Stomach (tissue), 4 donors: Measurements from ENCODE around the gene ATG12.
"Not testable (repeated sequence)": the region's sequence is repeated elsewhere in the genome, so short reads cannot be mapped to it uniquely, and the experiment has no call there.

Experiments used
- CTCF ChIP-seq, 7 experiments: fragments of 450-650 bp in 4 of 7; fragments of 200-600 bp in 3 of 7; sonication (generic) in 3 of 7; IDR thresholded peaks; one replicate each; pipeline ENCODE4 v1.5.1; 2016 to 2019; ENCODE audit warnings: antibody characterized with exemption in 7 of 7, control low read depth in 2 of 7, mild to moderate bottlenecking in 1 of 7
- POLR2AphosphoS5 ChIP-seq, 3 donors: sonication (generic); formaldehyde crosslinking; IDR thresholded peaks; one replicate each; pipeline ENCODE4 v1.6.1; 2016; ENCODE audit warnings: antibody characterized with exemption in 3 of 3

- TF ChIP-seq CTCF, POLR2AphosphoS5 (IDR thresholded peaks at IDR 0.05): not testable (repeated sequence)
Measured at GRCh38 chr5:115885208-115885607, 43.8 kb upstream of the ATG12 start.
